ENCODE measurements around the gene EIF3A.

DNA sequence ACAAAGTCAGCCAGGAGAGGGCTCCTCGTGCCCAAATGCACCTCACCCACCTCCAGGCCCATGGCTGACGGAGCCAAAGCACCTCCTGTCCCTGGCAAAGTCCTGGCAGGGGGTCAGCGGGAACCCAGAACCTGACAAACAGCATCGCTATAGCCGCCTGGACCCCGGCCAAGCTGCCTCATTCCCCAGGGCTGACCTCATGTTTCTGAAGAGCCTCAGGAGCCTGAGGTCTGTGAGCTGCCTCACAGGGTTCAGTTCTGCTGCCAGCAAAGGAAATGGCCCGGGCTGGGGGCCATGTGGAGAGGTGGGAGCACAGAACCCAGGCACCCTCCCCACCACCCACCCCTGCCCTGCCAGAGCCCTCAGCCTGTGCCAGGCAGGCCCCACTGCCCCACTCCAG lies 55.3 kb downstream of the EIF3A start:
- no peak for TF ChIP-seq EZH2 (IDR thresholded peaks at IDR 0.05; ENCODE audit: borderline replicate concordance, low read length)
- TF ChIP-seq, protein P1, sequence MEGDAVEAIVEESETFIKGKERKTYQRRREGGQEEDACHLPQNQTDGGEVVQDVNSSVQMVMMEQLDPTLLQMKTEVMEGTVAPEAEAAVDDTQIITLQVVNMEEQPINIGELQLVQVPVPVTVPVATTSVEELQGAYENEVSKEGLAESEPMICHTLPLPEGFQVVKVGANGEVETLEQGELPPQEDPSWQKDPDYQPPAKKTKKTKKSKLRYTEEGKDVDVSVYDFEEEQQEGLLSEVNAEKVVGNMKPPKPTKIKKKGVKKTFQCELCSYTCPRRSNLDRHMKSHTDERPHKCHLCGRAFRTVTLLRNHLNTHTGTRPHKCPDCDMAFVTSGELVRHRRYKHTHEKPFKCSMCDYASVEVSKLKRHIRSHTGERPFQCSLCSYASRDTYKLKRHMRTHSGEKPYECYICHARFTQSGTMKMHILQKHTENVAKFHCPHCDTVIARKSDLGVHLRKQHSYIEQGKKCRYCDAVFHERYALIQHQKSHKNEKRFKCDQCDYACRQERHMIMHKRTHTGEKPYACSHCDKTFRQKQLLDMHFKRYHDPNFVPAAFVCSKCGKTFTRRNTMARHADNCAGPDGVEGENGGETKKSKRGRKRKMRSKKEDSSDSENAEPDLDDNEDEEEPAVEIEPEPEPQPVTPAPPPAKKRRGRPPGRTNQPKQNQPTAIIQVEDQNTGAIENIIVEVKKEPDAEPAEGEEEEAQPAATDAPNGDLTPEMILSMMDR (conservative IDR thresholded peaks at IDR 0.05 in 1 of 2, IDR thresholded peaks at IDR 0.05 in 1 of 2; ENCODE audit: extremely low read depth in 1 of 2, insufficient read depth in 1 of 2, low read depth in 1 of 2, low read length in 2 of 2): no peak

All from mammary epithelial cell (primary cell).